ENCODE results near the gene PCDHA5.

DNA sequence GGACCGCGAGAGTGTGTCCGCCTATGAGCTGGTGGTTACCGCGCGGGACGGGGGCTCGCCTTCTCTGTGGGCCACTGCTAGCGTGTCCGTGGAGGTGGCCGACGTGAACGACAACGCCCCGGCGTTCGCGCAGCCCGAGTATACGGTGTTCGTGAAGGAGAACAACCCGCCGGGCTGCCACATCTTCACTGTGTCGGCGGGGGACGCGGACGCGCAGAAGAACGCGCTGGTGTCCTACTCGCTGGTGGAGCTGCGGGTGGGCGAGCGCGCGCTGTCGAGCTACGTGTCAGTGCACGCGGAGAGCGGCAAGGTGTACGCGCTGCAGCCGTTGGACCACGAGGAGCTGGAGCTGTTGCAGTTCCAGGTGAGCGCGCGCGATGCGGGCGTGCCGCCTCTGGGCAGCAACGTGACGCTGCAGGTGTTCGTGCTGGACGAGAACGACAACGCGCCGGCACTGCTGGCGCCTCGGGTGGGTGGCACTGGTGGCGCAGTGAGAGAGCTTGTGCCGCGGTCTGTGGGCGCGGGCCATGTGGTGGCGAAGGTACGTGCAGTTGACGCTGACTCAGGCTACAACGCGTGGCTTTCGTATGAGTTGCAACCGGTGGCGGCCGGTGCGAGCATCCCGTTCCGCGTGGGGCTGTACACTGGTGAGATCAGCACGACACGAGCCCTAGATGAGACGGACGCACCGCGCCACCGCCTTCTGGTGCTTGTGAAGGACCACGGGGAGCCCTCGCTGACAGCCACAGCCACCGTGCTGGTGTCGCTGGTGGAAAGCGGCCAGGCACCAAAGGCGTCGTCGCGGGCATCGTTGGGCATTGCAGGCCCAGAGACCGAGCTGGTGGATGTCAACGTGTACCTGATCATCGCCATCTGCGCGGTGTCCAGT lies 14.5 kb downstream of the PCDHA5 start:
- TF ChIP-seq, protein P1, sequence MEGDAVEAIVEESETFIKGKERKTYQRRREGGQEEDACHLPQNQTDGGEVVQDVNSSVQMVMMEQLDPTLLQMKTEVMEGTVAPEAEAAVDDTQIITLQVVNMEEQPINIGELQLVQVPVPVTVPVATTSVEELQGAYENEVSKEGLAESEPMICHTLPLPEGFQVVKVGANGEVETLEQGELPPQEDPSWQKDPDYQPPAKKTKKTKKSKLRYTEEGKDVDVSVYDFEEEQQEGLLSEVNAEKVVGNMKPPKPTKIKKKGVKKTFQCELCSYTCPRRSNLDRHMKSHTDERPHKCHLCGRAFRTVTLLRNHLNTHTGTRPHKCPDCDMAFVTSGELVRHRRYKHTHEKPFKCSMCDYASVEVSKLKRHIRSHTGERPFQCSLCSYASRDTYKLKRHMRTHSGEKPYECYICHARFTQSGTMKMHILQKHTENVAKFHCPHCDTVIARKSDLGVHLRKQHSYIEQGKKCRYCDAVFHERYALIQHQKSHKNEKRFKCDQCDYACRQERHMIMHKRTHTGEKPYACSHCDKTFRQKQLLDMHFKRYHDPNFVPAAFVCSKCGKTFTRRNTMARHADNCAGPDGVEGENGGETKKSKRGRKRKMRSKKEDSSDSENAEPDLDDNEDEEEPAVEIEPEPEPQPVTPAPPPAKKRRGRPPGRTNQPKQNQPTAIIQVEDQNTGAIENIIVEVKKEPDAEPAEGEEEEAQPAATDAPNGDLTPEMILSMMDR (IDR thresholded peaks at IDR 0.05) = no peak
- TF ChIP-seq POLR2A (IDR thresholded peaks at IDR 0.05) = no peak
